HEK293 (cell line): ENCODE measurements around the gene NELL2.

Source experiments
- CTCF ChIA-PET: fragments of 350-600 bp; formaldehyde crosslinking; extraction: SDS; loops from one replicate; lab custom pipeline; 2021; ENCODE audit warnings: antibody characterized with exemption; lab: Yijun Ruan, JAX
- POLR2A ChIA-PET: fragments of 300-600 bp; formaldehyde crosslinking; extraction: SDS; loops from one replicate; lab custom pipeline; 2020; ENCODE audit warnings: antibody characterized with exemption, inconsistent platforms; lab: Yijun Ruan, JAX
- H3K27ac ChIP-seq: fragments of 200-500 bp; sonication (Bioruptor generic); 2 replicates; pipeline ENCODE4 v1.5.1; 2014; ENCODE audit warnings: low read depth, low read length, control low read depth, inconsistent platforms; ENCODE audit errors: extremely low read depth
- H3K36me3 ChIP-seq, 2 experiments: fragments of 200-500 bp in 1 of 2; sonication (Bioruptor generic) in 1 of 2; 1 replicate in 1 of 2; 2 replicates in 1 of 2; pipeline ENCODE4 v1.5.1; 2014 to 2017; ENCODE audit warnings: inconsistent platforms in 2 of 2, low read length in 2 of 2; ENCODE audit not compliant: control insufficient read depth in 2 of 2, insufficient read depth in 1 of 2
- H3K4me1 ChIP-seq: fragments of 200-500 bp; sonication (Bioruptor generic); 2 replicates; pipeline ENCODE4 v1.5.1; 2014; ENCODE audit warnings: mild to moderate bottlenecking, low read length, inconsistent platforms; ENCODE audit not compliant: control insufficient read depth, insufficient read depth
- H3K4me3 ChIP-seq: 2 replicates; pipeline ENCODE4 v1.5.1; 2011; ENCODE audit warnings: low read depth, mild to moderate bottlenecking, control low read depth, low read length, moderate library complexity
- H3K9me3 ChIP-seq: fragments of 200-500 bp; sonication (Bioruptor generic); 2 replicates; pipeline ENCODE4 v1.5.1; 2014; ENCODE audit warnings: low read depth, low read length, inconsistent platforms; ENCODE audit not compliant: control insufficient read depth, insufficient read depth
- EGR2 ChIP-seq: fragments of 450-650 bp; formaldehyde crosslinking; IDR thresholded peaks from 2 replicates; pipeline ENCODE4 v1.5.1; 2016; ENCODE audit warnings: low read depth, missing biosample characterization, missing genetic modification characterization
- ELK4 ChIP-seq: IDR thresholded peaks from 2 replicates; pipeline ENCODE4 v1.6.1; 2011; ENCODE audit warnings: mild to moderate bottlenecking, low read depth, low read length, borderline replicate concordance
- GLIS1 ChIP-seq: fragments of 450-650 bp; formaldehyde crosslinking; IDR thresholded peaks from 2 replicates; pipeline ENCODE4 v1.5.1; 2016; ENCODE audit warnings: missing biosample characterization, missing genetic modification characterization
- HOXC10 ChIP-seq: sonication (generic); formaldehyde crosslinking; IDR thresholded peaks from 2 replicates; pipeline ENCODE4 v1.8.1; 2023; ENCODE audit warnings: mild to moderate bottlenecking, missing genetic modification reagents
- INSM2 ChIP-seq: fragments of 450-650 bp; formaldehyde crosslinking; IDR thresholded peaks from 2 replicates; pipeline ENCODE4 v1.5.1; 2016; ENCODE audit warnings: missing biosample characterization, missing genetic modification characterization
- MEIS1 ChIP-seq: sonication (generic); formaldehyde crosslinking; IDR thresholded peaks from 2 replicates; pipeline ENCODE4 v1.8.1; 2022; ENCODE audit warnings: missing genetic modification reagents, mild to moderate bottlenecking, borderline replicate concordance
- REPIN1 ChIP-seq: fragments of 450-650 bp; formaldehyde crosslinking; IDR thresholded peaks from 2 replicates; pipeline ENCODE4 v1.5.1; 2017; ENCODE audit warnings: missing biosample characterization, missing genetic modification characterization, low read depth
- SETDB1 ChIP-seq: IDR thresholded peaks from one replicate; pipeline ENCODE4 v1.6.1; 2017; ENCODE audit warnings: mild to moderate bottlenecking, low read length, moderate library complexity, mixed read lengths; ENCODE audit not compliant: insufficient read length
- ZBTB44 ChIP-seq: fragments of 450-650 bp; IDR thresholded peaks from 2 replicates; pipeline ENCODE4 v1.5.1; 2018; ENCODE audit warnings: missing biosample characterization, mild to moderate bottlenecking, missing genetic modification characterization
- ZBTB49 ChIP-seq: fragments of 450-650 bp; formaldehyde crosslinking; IDR thresholded peaks from 2 replicates; pipeline ENCODE4 v1.5.1; 2016; ENCODE audit warnings: missing biosample characterization, missing genetic modification characterization, low read depth
- ZNF175 ChIP-seq: fragments of 450-650 bp; formaldehyde crosslinking; IDR thresholded peaks from 2 replicates; pipeline ENCODE4 v1.5.1; 2016; ENCODE audit warnings: missing biosample characterization, missing genetic modification characterization
- ZNF18 ChIP-seq: fragments of 450-650 bp; formaldehyde crosslinking; IDR thresholded peaks from 2 replicates; pipeline ENCODE4 v1.5.1; 2016; ENCODE audit warnings: missing biosample characterization, missing genetic modification characterization
- ZNF184 ChIP-seq: fragments of 450-650 bp; IDR thresholded peaks from 2 replicates; pipeline ENCODE4 v1.5.1; 2018; ENCODE audit warnings: missing biosample characterization, mild to moderate bottlenecking, missing genetic modification characterization
- ZNF24 ChIP-seq: fragments of 450-650 bp; formaldehyde crosslinking; IDR thresholded peaks from 2 replicates; pipeline ENCODE4 v1.5.1; 2016; ENCODE audit warnings: missing biosample characterization, missing genetic modification characterization
- ZNF354C ChIP-seq: fragments of 450-650 bp; formaldehyde crosslinking; IDR thresholded peaks from 2 replicates; pipeline ENCODE4 v1.5.1; 2016; ENCODE audit warnings: missing biosample characterization, missing genetic modification characterization, low read depth, borderline replicate concordance
- ZNF362 ChIP-seq: fragments of 450-650 bp; formaldehyde crosslinking; IDR thresholded peaks from 2 replicates; pipeline ENCODE4 v1.5.1; 2016; ENCODE audit warnings: missing biosample characterization, missing genetic modification characterization
- ZNF391 ChIP-seq: fragments of 450-650 bp; formaldehyde crosslinking; IDR thresholded peaks from 2 replicates; pipeline ENCODE4 v1.5.1; 2016; ENCODE audit warnings: low read depth, missing biosample characterization, missing genetic modification characterization, borderline replicate concordance
- ZNF404 ChIP-seq: fragments of 450-650 bp; formaldehyde crosslinking; IDR thresholded peaks from 2 replicates; pipeline ENCODE4 v1.5.1; 2017; ENCODE audit warnings: missing biosample characterization, missing genetic modification characterization
- ZNF423 ChIP-seq: fragments of 450-650 bp; formaldehyde crosslinking; IDR thresholded peaks from 2 replicates; pipeline ENCODE4 v1.5.1; 2016; ENCODE audit warnings: missing biosample characterization, missing genetic modification characterization
- ZNF555 ChIP-seq: fragments of 450-650 bp; formaldehyde crosslinking; conservative IDR thresholded peaks from 2 replicates; pipeline ENCODE4 v1.5.1; 2017; ENCODE audit warnings: missing biosample characterization, mild to moderate bottlenecking, missing genetic modification characterization, inconsistent platforms
- ZNF560 ChIP-seq: fragments of 450-650 bp; formaldehyde crosslinking; IDR thresholded peaks from 2 replicates; pipeline ENCODE4 v1.5.1; 2017; ENCODE audit warnings: missing biosample characterization, missing genetic modification characterization, borderline replicate concordance
- ZNF623 ChIP-seq: fragments of 450-650 bp; formaldehyde crosslinking; IDR thresholded peaks from 2 replicates; pipeline ENCODE4 v1.5.1; 2016; ENCODE audit warnings: missing biosample characterization, missing genetic modification characterization
- ZNF626 ChIP-seq: fragments of 450-650 bp; sonication (Bioruptor Pico); formaldehyde crosslinking; IDR thresholded peaks from 2 replicates; pipeline ENCODE4 v1.5.1; 2018; ENCODE audit warnings: missing biosample characterization, missing genetic modification characterization, inconsistent platforms
- ZNF658 ChIP-seq: fragments of 450-650 bp; formaldehyde crosslinking; IDR thresholded peaks from 2 replicates; pipeline ENCODE4; 2016; ENCODE audit warnings: missing biosample characterization, missing genetic modification characterization
- ZNF670 ChIP-seq: fragments of 450-650 bp; formaldehyde crosslinking; IDR thresholded peaks from 2 replicates; pipeline ENCODE4 v1.5.1; 2016; ENCODE audit warnings: missing biosample characterization, missing genetic modification characterization, low read depth
- ZNF776 ChIP-seq: fragments of 450-650 bp; formaldehyde crosslinking; IDR thresholded peaks from 2 replicates; pipeline ENCODE4 v1.5.0; 2017; ENCODE audit warnings: missing biosample characterization, missing genetic modification characterization, borderline replicate concordance

The NELL2 gene

GRCh38 chr12:44842669-44843068 lies 33.4 kb downstream of the NELL2 start:
- TF ChIP-seq ZNF175 (tag by site-specific recombination) (no peak), ZNF404 (tag by site-specific recombination) (no peak), ELK4 (no peak), HOXC10 (CRISPR knock-in tag) (no peak), ZNF658 (tag by site-specific recombination) (no peak), ZBTB49 (no peak), INSM2 (tag by site-specific recombination) (no peak), ZNF24 (tag by site-specific recombination) (no peak), MEIS1 (CRISPR knock-in tag) (no peak), ZNF560 (tag by site-specific recombination) (no peak), ZNF18 (tag by site-specific recombination) (no peak), SETDB1 (no peak), REPIN1 (tag by site-specific recombination) (no peak), ZNF626 (no peak)
- Histone ChIP-seq H3K4me3 (no peak overlapping the region), H3K36me3 (no peaks in the 10 kb centered on the region), H3K4me1 (no peaks in the 10 kb centered on the region), H3K27ac (no peak overlapping the region), H3K9me3 (no peaks in the 10 kb centered on the region)
- ChIA-PET CTCF (no interaction called here), POLR2A (no interaction called here)

GRCh38 chr12:44839785-44840184 lies 36.3 kb downstream of the NELL2 start:
- no peak overlapping the region for H3K27ac ChIP-seq
- no peaks in the 10 kb centered on the region for H3K9me3 ChIP-seq
- POLR2A ChIA-PET: no interaction called here
- H3K4me1 ChIP-seq: no peaks in the 10 kb centered on the region
- no peak overlapping the region for H3K4me3 ChIP-seq
- no peaks in the 10 kb centered on the region for H3K36me3 ChIP-seq
- CTCF ChIA-PET: no interaction called here
- TF ChIP-seq GLIS1 (tag by site-specific recombination) (no peak), ZNF391 (tag by site-specific recombination) (no peak), ZBTB44 (tag by site-specific recombination) (no peak), ZNF175 (tag by site-specific recombination) (no peak), EGR2 (tag by site-specific recombination) (no peak), ZNF670 (no peak), ZNF362 (tag by site-specific recombination) (no peak), ZNF184 (no peak), ZNF776 (tag by site-specific recombination) (no peak), ZNF555 (tag by site-specific recombination) (no peak), ZNF423 (tag by site-specific recombination) (no peak), ZNF354C (tag by site-specific recombination) (no peak), ZNF623 (tag by site-specific recombination) (no peak), ELK4 (no peak)
